ENCODE measurements around the gene PARD3. TPM values are rescaled to one million over a fixed set of nuclear protein-coding genes. Genes with fewer than 3 reads are reported as not detected.

Gene PARD3
- total and polyA plus RNA-seq, 10 of the 15 experiments (the other 5 are each of a cell fraction or from before 2014, with no cell fraction given), result 2.6 to 43.1 (median 13.9) TPM

DNA sequence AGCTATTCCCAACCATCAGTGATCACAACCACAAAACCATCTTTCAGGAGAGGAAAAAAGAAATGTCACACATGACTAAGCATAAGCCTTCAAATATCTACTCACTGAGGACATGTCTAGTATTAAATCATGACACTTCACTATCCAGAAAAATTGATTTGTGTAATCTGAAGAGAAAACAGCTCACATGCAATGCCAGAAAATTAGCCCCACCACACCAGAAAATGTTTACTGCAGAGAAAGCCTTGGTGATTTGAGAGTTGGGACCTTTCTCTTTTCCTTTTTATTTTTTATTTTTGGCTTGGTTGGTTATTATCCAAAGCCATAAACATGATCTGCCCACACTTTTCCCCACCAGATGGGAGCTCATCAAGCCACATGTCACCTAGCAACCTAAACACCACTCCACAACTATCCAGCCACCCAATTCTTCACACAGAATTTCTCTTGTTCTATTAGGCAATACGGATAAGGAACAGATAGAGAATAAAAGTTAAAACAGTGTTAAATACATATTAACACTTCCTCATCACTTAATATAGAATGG is 3.1 kb downstream of the PARD3 start:
- Histone ChIP-seq H3K4me1 (ENCODE audit: control insufficient read depth, insufficient read depth, low read length) (no peaks in the 10 kb centered on the region), H3K9me3 (replicated peaks; ENCODE audit: control insufficient read depth, insufficient read depth, low read length) (no peaks in the 10 kb centered on the region), H3K27me3 (replicated peaks in 1 of 2; ENCODE audit: control insufficient read depth in 2 of 2, insufficient read depth in 2 of 2, low read length in 1 of 2) (peaks cover 0 to 16% of the 10 kb centered on the region in 2 experiments; a peak in 3 of 4 replicates), H3K79me2 (ENCODE audit: control insufficient read depth, insufficient read depth, low read length) (no peaks in the 10 kb centered on the region), H3K4me2 (ENCODE audit: control insufficient read depth, insufficient read depth) (no peak overlapping the region), H3K27ac (ENCODE audit: control insufficient read depth, insufficient read depth) (no peak overlapping the region), H3K4me3 (no peak overlapping the region), H3K36me3 (ENCODE audit: control insufficient read depth in 2 of 2, insufficient read depth in 2 of 2, low read length in 1 of 2) (no peaks in the 10 kb centered on the region), H3K9ac (ENCODE audit: control insufficient read depth, insufficient read depth, low read length) (no peak overlapping the region), H2AFZ (ENCODE audit: control insufficient read depth, low read depth, low read length) (no peak overlapping the region), H4K20me1 (ENCODE audit: control insufficient read depth, insufficient read depth) (no peaks in the 10 kb centered on the region)
- DNase-seq (ENCODE audit: low read depth, low spot score) (no peak), ATAC-seq (no peak), FAIRE-seq (no peak)
- intact Hi-C loops (cut with micrococcal nuclease; ENCODE audit: unreplicated experiment), result loop anchor here (5.0 to 10.0 kb wide), 2 partner anchors 90 to 147 kb away; no protein-coding TSS in a partner anchor
- 33% methylated on average over 1 of the region's 1 CpG for WGBS (ENCODE audit: insufficient coverage, insufficient replicate concordance, low lambda C conversion rate, missing lambda C conversion rate)
- TF ChIP-seq ETV6 (conservative IDR thresholded peaks at IDR 0.05 in 1 of 2, IDR thresholded peaks at IDR 0.05 in 1 of 2; ENCODE audit: borderline replicate concordance in 1 of 2, low read depth in 1 of 2), result no peak
- no peak for TF ChIP-seq SKIL (IDR thresholded peaks at IDR 0.05; ENCODE audit: low read depth, poor library complexity, severe bottlenecking)
- TF ChIP-seq RAD21 (IDR thresholded peaks at IDR 0.05; ENCODE audit: insufficient read depth, low read depth, low read length), result no peak
- TF ChIP-seq, protein P1, sequence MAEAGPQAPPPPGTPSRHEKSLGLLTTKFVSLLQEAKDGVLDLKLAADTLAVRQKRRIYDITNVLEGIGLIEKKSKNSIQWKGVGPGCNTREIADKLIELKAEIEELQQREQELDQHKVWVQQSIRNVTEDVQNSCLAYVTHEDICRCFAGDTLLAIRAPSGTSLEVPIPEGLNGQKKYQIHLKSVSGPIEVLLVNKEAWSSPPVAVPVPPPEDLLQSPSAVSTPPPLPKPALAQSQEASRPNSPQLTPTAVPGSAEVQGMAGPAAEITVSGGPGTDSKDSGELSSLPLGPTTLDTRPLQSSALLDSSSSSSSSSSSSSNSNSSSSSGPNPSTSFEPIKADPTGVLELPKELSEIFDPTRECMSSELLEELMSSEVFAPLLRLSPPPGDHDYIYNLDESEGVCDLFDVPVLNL (IDR thresholded peaks at IDR 0.05; ENCODE audit: low read depth, low read length), result no peak
- no peak for TF ChIP-seq MEF2A (IDR thresholded peaks at IDR 0.05; ENCODE audit: insufficient read depth, low read depth, low read length)
- no peak for TF ChIP-seq SMARCA5 (IDR thresholded peaks at IDR 0.05)
- TF ChIP-seq, protein P2, sequence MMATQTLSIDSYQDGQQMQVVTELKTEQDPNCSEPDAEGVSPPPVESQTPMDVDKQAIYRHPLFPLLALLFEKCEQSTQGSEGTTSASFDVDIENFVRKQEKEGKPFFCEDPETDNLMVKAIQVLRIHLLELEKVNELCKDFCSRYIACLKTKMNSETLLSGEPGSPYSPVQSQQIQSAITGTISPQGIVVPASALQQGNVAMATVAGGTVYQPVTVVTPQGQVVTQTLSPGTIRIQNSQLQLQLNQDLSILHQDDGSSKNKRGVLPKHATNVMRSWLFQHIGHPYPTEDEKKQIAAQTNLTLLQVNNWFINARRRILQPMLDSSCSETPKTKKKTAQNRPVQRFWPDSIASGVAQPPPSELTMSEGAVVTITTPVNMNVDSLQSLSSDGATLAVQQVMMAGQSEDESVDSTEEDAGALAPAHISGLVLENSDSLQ (IDR thresholded peaks at IDR 0.05), result no peak
- no peak for TF ChIP-seq PAX8 (IDR thresholded peaks at IDR 0.05)
- no peak for TF ChIP-seq SPI1 (IDR thresholded peaks at IDR 0.05; ENCODE audit: borderline replicate concordance, insufficient read depth, low read depth, low read length)
- TF ChIP-seq, protein P3, sequence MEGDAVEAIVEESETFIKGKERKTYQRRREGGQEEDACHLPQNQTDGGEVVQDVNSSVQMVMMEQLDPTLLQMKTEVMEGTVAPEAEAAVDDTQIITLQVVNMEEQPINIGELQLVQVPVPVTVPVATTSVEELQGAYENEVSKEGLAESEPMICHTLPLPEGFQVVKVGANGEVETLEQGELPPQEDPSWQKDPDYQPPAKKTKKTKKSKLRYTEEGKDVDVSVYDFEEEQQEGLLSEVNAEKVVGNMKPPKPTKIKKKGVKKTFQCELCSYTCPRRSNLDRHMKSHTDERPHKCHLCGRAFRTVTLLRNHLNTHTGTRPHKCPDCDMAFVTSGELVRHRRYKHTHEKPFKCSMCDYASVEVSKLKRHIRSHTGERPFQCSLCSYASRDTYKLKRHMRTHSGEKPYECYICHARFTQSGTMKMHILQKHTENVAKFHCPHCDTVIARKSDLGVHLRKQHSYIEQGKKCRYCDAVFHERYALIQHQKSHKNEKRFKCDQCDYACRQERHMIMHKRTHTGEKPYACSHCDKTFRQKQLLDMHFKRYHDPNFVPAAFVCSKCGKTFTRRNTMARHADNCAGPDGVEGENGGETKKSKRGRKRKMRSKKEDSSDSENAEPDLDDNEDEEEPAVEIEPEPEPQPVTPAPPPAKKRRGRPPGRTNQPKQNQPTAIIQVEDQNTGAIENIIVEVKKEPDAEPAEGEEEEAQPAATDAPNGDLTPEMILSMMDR (IDR thresholded peaks at IDR 0.05 in 2 of 3, conservative IDR thresholded peaks at IDR 0.05 in 1 of 3; ENCODE audit: control insufficient read depth in 2 of 3, extremely low read depth in 1 of 3, insufficient read depth in 1 of 3, low read depth in 3 of 3, low read length in 3 of 3), result no peak
- RAD21 ChIA-PET (ENCODE audit: unreplicated experiment), result interaction anchor here (0.8 to 12.7 kb wide), 10 partner anchors 10 to 87 kb away, joined by 3 to 142 read pairs (median 6); no protein-coding TSS in a partner anchor
- in situ Hi-C loops (cut with MboI), result no loop called here
- CTCF ChIA-PET, result interaction anchor here (1.0 to 2.9 kb wide), 8 partner anchors 10 to 87 kb away, joined by 3 to 17 read pairs (median 4); no protein-coding TSS in a partner anchor
- no TSS peak for BruUV-seq (replicated peaks)
- POLR2A ChIA-PET, result interaction anchor here (0.9 to 4.0 kb wide), 6 partner anchors 21 to 88 kb away, joined by 3 to 19 read pairs (median 8); no protein-coding TSS in a partner anchor
- SMC1A ChIA-PET (ENCODE audit: uncharacterized antibody, unreplicated experiment), result interaction anchor here (1.2 to 9.1 kb wide), 12 partner anchors 14 to 182 kb away, joined by 3 to 107 read pairs (median 20); no protein-coding TSS in a partner anchor

All from GM12878 (cell line).